Right ventricle myocardium superior (tissue), 1 donor: ENCODE results near the gene TAC4. TPM values are rescaled to one million over a fixed set of nuclear protein-coding genes. Genes with fewer than 3 reads are reported as not detected.

Source experiments
- total RNA-seq: library from RNA; stranded (reverse); fragmentation: NEBNext Ultra II Directional; extraction: Animal tissue kit (Norgen Biotek cat#: 25700); gene quantifications from one replicate; pipeline ENCODE4 v1.2.1, GENCODE V29; 2021
- donor health status: DM: no; HTN: yes; CAD: no; lungs with severe emphysema.

The TAC4 gene
- total RNA-seq, 1 donor from 2014 or later, result not detected

Other genes starting within 250 kb of the TAC4 start
- gene SPOP, start 170.0 kb downstream of the TAC4 start, total RNA-seq, result 64.0 TPM
- gene SLC35B1, start 140.1 kb downstream of the TAC4 start, total RNA-seq, result 53.3 TPM
- gene FAM117A, start 83.9 kb downstream of the TAC4 start, total RNA-seq, result 9.5 TPM
- gene KAT7, start 59.4 kb downstream of the TAC4 start, total RNA-seq, result 42.5 TPM
- not detected for gene DLX4, start 121.1 kb upstream of the TAC4 start, total RNA-seq
- gene DLX3, start 147.2 kb upstream of the TAC4 start, total RNA-seq, result not detected
- gene ITGA3, start 208.0 kb upstream of the TAC4 start, total RNA-seq, result 12.6 TPM
- gene PDK2, start 247.3 kb upstream of the TAC4 start, total RNA-seq, result 250 TPM